ENCODE results near the gene FIBIN.
"Not testable (repeated sequence)": the region's sequence is repeated elsewhere in the genome, so short reads cannot be mapped to it uniquely, and the experiment has no call there.

FIBIN gene

DNA sequence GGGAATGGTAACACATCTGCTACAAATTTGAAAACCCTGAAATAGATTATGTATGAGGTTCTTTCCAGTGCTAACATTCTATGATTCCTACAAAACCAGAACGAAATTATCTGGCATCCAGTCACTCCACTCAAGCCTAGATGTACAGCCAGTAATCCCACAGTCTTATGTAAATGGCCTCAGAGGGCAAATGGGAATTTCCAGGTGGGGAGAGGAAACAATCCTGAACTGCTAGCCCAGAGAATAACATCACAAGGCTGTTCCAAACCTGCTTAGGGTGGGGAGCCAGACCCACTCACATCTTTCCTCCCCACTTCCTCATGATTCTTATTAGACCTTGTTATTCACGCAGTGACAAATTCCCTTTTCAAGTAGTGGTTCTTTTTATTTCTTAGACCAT lies 3.5 kb downstream of the FIBIN start:
- no peak for TF ChIP-seq EZH2phosphoT487 (IDR thresholded peaks at IDR 0.05; ENCODE audit: borderline replicate concordance, low read length)
- TF ChIP-seq, protein P1, sequence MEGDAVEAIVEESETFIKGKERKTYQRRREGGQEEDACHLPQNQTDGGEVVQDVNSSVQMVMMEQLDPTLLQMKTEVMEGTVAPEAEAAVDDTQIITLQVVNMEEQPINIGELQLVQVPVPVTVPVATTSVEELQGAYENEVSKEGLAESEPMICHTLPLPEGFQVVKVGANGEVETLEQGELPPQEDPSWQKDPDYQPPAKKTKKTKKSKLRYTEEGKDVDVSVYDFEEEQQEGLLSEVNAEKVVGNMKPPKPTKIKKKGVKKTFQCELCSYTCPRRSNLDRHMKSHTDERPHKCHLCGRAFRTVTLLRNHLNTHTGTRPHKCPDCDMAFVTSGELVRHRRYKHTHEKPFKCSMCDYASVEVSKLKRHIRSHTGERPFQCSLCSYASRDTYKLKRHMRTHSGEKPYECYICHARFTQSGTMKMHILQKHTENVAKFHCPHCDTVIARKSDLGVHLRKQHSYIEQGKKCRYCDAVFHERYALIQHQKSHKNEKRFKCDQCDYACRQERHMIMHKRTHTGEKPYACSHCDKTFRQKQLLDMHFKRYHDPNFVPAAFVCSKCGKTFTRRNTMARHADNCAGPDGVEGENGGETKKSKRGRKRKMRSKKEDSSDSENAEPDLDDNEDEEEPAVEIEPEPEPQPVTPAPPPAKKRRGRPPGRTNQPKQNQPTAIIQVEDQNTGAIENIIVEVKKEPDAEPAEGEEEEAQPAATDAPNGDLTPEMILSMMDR (IDR thresholded peaks at IDR 0.05; ENCODE audit: low read depth, low read length, poor library complexity, severe bottlenecking) = no peak

DNA sequence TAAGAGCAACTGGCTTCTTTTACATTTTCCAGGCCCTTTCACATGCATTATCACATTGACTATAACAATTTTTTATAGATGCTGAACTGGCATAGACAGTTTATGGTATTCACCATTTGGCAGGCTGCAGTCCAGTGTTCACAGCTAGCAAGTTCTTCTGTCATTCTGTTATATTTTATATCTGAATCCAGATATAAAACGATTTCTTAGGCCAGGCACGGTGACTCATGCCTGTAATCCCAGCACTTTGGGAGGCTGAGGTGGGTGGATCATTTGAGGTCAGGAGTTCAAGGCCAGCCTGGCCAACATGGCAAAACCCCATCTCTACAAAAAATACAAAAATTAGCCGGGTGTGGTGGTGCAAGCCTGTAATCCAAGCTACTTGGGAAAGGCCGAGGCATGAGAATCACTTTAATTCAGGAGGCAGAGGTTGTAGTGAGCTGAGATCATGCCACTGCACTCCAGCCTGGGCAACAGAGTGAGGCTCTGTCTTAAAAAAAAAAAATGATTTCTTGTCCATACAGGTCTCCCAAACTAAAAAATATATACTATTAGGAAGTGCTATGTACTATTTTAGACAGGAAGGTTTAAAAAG lies 7.3 kb downstream of the FIBIN start:
- H3K4me3 ChIP-seq (ENCODE audit: low read length); H4K20me1 ChIP-seq (ENCODE audit: control insufficient read depth, insufficient read depth, low read depth, low read length); H3K9me3 ChIP-seq (ENCODE audit: control insufficient read depth, insufficient read depth, low read length); H3K4me2 ChIP-seq (ENCODE audit: low read length); H3K27me3 ChIP-seq (ENCODE audit: control insufficient read depth, low read length); H3K79me2 ChIP-seq (ENCODE audit: control insufficient read depth, low read length); H3K27ac ChIP-seq (ENCODE audit: low read depth, low read length); H3K4me1 ChIP-seq (ENCODE audit: control insufficient read depth, low read length); H3F3A ChIP-seq (ENCODE audit: control insufficient read depth, insufficient read depth); H3K9me2 ChIP-seq (replicated peaks; ENCODE audit: control insufficient read depth, low read length); H3K36me3 ChIP-seq (ENCODE audit: control insufficient read depth, low read length): not testable (repeated sequence)

More for the DNA sequence above, 3.5 kb downstream of the FIBIN start:
- Histone ChIP-seq H3K9me3 (ENCODE audit: control insufficient read depth, insufficient read depth, low read length) (no peaks in the 10 kb centered on the region), H3K27me3 (ENCODE audit: control insufficient read depth, low read length) (no peaks in the 10 kb centered on the region), H3K27ac (ENCODE audit: low read depth, low read length) (no peak overlapping the region), H3K4me2 (ENCODE audit: low read length) (no peak overlapping the region), H3K4me3 (ENCODE audit: low read length) (no peak overlapping the region), H3F3A (ENCODE audit: control insufficient read depth, insufficient read depth) (no peaks in the 10 kb centered on the region), H3K9me2 (replicated peaks; ENCODE audit: control insufficient read depth, low read length) (no peaks in the 10 kb centered on the region), H3K36me3 (ENCODE audit: control insufficient read depth, low read length) (no peaks in the 10 kb centered on the region), H4K20me1 (ENCODE audit: control insufficient read depth, insufficient read depth, low read depth, low read length) (no peaks in the 10 kb centered on the region), H3K79me2 (ENCODE audit: control insufficient read depth, low read length) (no peaks in the 10 kb centered on the region), H3K4me1 (ENCODE audit: control insufficient read depth, low read length) (no peaks in the 10 kb centered on the region)

DNA sequence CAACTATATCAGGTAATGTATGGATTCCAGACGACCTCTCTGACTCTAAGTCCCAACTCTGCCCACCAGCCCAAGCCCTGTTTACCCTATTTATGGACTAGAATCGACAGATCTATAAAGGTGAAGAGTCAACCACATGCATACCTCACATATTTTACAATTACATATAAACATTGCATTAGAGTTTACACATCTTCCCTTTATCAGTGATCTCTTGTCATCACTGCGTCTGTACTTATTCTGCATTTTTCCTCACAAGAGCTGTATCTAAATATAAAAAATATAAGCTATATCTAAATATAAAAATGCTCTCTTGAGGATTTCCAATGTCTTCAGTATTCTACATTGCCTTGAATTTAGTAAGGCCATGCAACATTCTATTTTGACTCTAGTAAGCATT lies 8.5 kb downstream of the FIBIN start:
- Histone ChIP-seq H3K27ac (ENCODE audit: low read depth, low read length) (no peak overlapping the region), H3K4me3 (ENCODE audit: low read length) (no peak overlapping the region), H3K4me2 (ENCODE audit: low read length) (no peak overlapping the region), H3K79me2 (ENCODE audit: control insufficient read depth, low read length) (no peaks in the 10 kb centered on the region), H3K4me1 (ENCODE audit: control insufficient read depth, low read length) (no peaks in the 10 kb centered on the region), H3K27me3 (ENCODE audit: control insufficient read depth, low read length) (no peaks in the 10 kb centered on the region), H3F3A (ENCODE audit: control insufficient read depth, insufficient read depth) (no peaks in the 10 kb centered on the region), H3K9me3 (ENCODE audit: control insufficient read depth, insufficient read depth, low read length) (no peaks in the 10 kb centered on the region), H3K9me2 (replicated peaks; ENCODE audit: control insufficient read depth, low read length) (no peaks in the 10 kb centered on the region), H3K36me3 (ENCODE audit: control insufficient read depth, low read length) (no peaks in the 10 kb centered on the region), H4K20me1 (ENCODE audit: control insufficient read depth, insufficient read depth, low read depth, low read length) (no peaks in the 10 kb centered on the region)
- TF ChIP-seq EZH2phosphoT487 (IDR thresholded peaks at IDR 0.05; ENCODE audit: borderline replicate concordance, low read length) = no peak
- TF ChIP-seq, protein P1 (IDR thresholded peaks at IDR 0.05; ENCODE audit: low read depth, low read length, poor library complexity, severe bottlenecking) = no peak

DNA sequence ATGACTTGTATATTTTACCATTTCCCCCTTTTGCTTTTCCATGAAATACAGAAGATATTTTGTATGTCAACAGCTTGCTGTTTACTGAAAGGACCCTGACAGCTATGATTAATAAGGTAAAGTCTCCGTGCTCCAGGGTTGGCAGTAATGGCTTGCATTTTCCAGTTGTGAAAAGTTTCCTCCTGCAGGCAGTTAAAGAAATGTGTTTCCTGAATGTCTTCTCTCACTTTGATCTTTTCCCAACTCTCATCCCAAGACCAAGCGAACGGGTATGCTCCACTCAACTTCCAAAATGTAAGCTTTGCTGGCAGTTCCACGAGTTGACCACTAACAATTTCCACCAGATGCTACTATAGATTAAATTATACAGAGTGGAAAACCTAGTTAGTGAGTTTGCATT lies 8.9 kb downstream of the FIBIN start:
- H4K20me1 ChIP-seq (ENCODE audit: control insufficient read depth, insufficient read depth, low read depth, low read length) = no peaks in the 10 kb centered on the region
- no peaks in the 10 kb centered on the region for H3F3A ChIP-seq (ENCODE audit: control insufficient read depth, insufficient read depth)
- H3K27ac ChIP-seq (ENCODE audit: low read depth, low read length) = no peak overlapping the region
- H3K9me2 ChIP-seq (replicated peaks; ENCODE audit: control insufficient read depth, low read length) = no peaks in the 10 kb centered on the region
- no peak overlapping the region for H3K4me2 ChIP-seq (ENCODE audit: low read length)
- no peaks in the 10 kb centered on the region for H3K9me3 ChIP-seq (ENCODE audit: control insufficient read depth, insufficient read depth, low read length)
- TF ChIP-seq, protein P1 (IDR thresholded peaks at IDR 0.05; ENCODE audit: low read depth, low read length, poor library complexity, severe bottlenecking) = no peak
- no peak for TF ChIP-seq EZH2phosphoT487 (IDR thresholded peaks at IDR 0.05; ENCODE audit: borderline replicate concordance, low read length)
- no peaks in the 10 kb centered on the region for H3K36me3 ChIP-seq (ENCODE audit: control insufficient read depth, low read length)
- no peaks in the 10 kb centered on the region for H3K79me2 ChIP-seq (ENCODE audit: control insufficient read depth, low read length)
- no peak overlapping the region for H3K4me3 ChIP-seq (ENCODE audit: low read length)
- no peaks in the 10 kb centered on the region for H3K27me3 ChIP-seq (ENCODE audit: control insufficient read depth, low read length)
- H3K4me1 ChIP-seq (ENCODE audit: control insufficient read depth, low read length) = no peaks in the 10 kb centered on the region

Data from DOHH2 (cell line).